ENCODE data around the gene POLR3K.
"Not testable (repeated sequence)": the region's sequence is repeated elsewhere in the genome, so short reads cannot be mapped to it uniquely, and the experiment has no call there.

POLR3K gene

GRCh38 chr16:42069-42457, 11.3 kb downstream of the POLR3K start:
- DNase-seq, result no peak

GRCh38 chr16:41439-42068, 11.9 kb downstream of the POLR3K start:
- no peak for DNase-seq

DNA sequence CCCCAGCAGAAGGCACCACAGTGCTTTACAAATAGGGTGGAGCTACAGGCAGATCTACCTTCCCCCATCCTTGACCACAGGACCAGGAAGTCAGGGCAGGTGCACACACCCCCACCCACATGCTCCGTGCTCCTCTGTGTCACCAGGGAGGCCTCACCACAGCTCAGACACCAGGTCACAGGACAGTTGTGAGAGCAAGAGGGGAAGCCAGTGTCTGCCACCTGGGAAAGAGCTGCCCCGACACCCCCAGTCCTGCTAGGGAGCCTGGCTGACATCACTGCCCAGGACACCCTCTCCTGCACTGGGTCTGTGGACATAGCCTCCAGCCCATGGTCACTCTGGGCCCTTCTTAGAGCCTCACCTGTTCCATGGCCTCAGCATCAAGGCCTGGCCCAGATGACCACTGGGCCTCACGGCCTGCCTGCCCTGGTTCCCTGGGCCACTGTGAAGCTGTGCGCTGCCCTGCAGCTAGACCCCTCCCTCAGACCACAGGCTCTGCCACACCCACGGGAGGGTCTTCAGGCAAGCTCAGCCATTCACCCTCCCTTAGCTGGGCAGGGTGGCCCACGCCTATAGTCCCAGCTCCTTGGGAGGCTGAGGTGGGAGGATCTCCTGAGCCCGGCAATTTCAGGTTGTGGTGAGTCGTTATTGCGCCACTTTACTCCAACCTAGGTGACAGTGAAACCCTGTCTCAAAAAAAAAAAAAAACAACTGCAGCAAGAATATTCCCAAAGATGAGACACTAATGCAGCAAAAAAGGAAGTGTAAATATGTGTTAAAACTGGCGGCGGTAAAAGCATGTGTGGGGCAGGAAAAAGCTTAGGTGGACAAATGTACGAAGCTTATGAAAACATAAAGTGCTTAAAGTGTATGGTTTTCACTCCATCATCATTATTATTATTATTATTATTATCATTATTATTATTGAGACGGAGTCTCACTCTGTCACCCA, 14.2 kb downstream of the POLR3K start:
- DNase-seq, result no peak

DNA sequence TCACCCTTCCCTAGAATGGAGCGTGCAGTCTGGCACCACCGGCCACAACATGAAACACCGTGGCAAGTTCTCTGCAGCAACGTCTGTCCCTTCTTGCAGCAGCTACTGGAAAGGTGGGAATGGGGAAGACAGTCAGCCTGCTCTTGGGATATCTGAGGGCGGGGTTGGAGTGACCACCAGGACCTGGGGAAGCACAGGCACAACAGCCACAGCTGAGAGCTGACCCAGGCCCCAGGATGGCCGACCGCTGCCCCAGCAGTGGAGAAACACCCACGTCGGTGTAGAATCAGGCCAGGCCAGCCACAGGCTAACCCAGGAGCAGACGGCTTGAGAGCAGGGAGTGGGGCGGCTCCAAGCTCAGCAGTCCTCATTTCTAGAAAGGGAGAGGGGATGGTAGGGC, 15.2 kb downstream of the POLR3K start:
- DNase-seq, result not testable (repeated sequence)

DNA sequence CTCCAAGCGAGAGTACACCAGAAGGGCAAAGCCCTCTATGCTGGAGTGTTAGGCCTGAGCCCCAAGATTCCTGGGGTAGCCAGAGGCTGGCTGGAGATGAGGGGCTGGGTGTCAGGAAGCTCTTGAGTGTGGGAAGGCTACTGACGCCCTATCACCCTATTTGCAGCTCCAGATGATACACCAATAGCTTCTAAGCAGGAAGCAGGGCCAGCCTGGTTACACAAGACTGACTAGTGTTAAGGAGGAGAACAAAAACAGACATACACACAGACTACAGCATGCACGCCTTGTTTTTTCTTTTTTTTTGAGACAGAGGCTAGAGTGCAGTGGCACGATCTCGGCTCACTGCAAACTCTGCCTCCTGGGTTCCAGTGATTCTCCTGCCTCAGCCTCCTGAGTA, 15.9 kb downstream of the POLR3K start:
- no peak for DNase-seq

DNA sequence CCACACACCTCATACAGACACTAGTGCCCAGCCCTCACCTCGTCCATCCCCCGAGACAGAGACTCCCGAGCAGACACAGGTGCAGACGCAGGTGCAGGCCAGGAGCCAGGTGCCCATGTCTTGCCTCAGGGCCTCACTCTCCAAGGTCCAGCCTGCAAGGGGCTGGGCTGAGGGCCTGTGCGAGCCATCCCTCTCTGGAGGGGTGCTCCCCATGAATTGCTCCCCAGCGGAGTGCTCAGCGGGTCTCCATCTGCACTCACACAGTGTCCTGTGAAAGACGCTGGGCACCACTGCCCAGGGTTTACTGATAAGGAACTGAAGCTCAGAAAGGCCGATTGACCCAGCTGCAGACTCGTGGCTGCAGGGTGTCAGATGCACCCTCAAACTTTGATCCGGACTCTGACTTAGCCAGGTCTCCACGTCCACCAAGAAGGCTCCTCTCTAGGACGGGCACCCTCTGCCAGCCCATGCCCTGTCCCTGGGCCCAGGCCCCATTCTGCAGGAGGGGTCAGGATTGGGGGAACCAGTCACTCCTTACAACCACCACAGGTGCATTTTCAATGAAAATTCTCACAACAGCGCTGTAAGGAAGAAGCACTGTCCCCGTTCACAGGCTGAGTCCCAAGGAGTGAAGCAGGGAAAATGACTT, 16.9 kb downstream of the POLR3K start:
- DNase-seq, result no peak

GRCh38 chr16:35678-36305, 17.6 kb downstream of the POLR3K start:
- DNase-seq, result no peak

DNA sequence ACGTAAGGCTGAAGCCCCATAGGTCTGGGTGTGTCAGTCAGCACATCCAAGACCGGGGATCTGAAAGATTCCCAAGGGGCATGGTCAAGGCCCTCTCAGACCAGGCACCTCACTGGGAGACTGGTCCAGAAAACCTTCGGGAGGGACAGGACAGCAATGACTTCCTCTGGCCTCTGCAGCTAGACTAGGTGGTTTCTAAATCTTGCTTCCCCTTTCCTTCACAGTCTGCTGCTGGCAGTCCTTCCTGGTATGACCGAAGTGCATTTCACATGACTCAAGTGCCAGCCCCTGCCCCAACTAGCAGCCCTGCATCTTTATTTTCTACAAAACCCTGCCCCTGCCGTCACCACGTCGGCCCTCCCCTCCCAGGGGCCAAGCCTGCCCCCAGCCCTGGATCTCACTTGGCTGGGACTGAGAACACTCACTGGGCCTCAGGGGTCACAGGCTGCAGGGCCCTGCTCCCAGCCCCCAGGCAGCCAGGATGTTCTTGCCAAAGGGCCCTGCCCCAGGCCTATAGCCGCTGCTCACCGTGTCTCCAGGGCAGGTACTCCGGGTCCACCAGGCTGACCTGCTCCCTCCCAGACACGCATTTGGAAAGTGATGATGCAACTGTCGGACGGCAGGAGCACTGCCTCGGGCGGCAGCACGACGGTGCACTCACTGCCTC, 18.3 kb downstream of the POLR3K start:
- no peak for DNase-seq

- no peak for DNase-seq
These were observed 18.8 kb downstream of the POLR3K start for GRCh38 chr16:34648-34987.

- DNase-seq, result no peak
These were observed 19.3 kb downstream of the POLR3K start for GRCh38 chr16:33877-34647.

- not testable (repeated sequence) for DNase-seq
These were observed 20.1 kb downstream of the POLR3K start for GRCh38 chr16:33154-33876.

- DNase-seq, result not testable (repeated sequence)
These were observed 22.8 kb downstream of the POLR3K start for GRCh38 chr16:30627-31026.

DNA sequence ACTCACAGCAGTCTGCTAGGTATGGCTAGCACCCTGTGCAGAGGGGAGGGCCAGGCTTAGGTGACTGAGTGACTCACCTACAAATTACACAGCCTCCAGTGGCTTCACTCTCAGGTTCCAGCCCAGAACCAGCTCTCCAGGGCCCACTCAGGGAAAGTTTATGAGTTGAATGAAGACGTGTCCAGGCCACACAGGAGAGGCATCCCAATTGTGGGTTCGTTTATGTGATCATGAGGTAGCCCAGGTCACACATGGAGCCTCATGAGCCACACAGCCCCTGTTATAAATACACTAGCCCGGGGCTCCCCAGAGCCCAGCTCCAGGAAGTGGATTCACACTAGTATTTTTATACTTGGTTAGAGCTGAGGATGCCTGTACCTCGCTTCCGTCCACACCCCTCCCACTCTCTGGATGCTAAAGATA, 27.5 kb downstream of the POLR3K start:
- DNase-seq, result not testable (repeated sequence)

DNA sequence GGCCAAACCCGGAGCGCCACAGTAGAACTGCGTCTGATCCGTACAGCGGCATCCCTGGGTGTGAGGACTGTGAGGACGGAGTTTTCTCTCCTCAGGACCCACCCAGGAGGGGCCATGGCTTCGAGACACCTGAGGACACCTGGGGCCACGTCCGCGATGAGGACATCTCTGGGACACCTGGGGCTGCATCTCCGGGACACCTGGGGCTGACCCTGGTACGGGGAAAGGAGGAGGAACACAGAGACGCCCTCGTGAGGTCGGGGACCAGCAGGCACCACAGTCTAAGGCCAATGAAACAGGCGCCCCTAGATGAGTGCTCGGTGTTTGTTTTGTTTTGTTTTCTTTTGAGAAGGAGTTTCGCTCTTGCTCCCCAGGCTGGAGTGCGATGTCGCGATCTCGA, 29.3 kb downstream of the POLR3K start:
- not testable (repeated sequence) for DNase-seq

GRCh38 chr16:20886-21285, 32.5 kb downstream of the POLR3K start:
- not testable (repeated sequence) for DNase-seq

DNA sequence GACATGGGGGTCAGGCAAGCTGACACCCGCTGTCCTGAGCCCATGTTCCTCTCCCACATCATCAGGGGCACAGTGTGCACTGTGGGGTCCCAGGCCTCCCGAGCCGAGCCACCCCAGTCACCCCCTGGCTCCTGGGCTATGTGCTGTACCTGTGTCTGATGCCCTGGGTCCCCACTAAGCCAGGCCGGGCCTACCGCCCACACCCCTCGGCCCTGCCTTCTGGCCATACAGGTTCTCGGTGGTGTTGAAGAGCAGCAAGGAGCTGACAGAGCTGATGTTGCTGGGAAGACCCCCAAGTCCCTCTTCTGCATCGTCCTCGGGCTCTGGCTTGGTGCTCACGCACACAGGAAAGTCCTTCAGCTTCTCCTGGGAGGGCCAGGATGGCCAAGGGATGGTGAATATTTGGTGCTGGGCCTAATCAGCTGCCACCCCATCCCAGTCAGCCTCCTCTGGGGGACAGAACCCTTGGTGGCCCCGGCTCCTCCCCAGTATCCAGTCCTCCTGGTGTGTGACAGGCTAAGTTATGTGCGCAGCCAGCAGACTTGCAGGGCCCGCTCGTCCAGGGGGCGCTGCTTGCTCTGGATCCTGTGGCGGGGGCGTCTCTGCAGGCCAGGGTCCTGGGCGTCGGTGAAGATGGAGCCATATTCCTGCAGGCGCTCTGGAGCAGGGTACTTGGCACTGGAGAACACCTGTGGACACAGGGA, 36.2 kb downstream of the POLR3K start:
- not testable (repeated sequence) for DNase-seq

DNA sequence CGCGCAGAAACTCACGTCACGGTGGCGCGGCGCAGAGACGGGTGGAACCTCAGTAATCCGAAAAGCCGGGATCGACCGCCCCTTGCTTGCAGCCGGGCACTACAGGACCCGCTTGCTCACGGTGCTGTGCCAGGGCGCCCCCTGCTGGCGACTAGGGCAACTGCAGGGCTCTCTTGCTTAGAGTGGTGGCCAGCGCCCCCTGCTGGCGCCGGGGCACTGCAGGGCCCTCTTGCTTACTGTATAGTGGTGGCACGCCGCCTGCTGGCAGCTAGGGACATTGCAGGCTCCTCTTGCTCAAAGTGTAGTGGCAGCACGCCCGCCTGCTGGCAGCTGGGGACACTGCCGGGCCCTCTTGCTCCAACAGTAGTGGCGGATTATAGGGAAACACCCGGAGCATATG, 42.6 kb downstream of the POLR3K start:
- peak; percentile 47 for DNase-seq

DNA sequence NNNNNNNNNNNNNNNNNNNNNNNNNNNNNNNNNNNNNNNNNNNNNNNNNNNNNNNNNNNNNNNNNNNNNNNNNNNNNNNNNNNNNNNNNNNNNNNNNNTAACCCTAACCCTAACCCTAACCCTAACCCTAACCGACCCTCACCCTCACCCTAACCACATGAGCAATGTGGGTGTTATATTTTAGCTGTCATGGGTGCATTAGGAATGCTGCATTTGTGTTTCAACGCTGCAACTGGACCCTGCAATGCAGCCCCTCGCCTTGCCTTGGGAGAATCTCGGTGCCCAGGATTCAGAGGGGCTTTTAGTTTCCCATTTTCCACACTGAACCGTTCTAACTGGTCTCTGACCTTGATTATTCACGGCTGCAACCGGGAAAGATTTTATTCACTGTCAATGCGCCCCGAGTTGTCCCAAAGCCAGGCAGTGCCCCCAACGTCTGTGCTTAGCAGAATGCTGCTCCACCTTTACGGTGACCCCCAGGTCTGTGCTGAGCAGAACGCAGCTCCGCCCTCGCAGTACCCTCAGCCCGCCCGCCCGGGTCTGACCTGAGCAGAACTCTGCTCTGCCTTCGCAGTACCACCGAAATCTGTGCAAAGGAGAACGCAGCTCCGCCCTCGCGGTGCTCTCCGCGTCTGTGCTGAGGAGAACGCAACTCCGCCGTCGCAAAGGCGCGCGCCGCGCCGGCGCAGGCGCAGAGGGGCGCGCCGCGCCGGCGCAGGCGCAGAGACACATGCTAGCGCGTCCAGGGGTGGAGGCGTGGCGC, 43.3 kb downstream of the POLR3K start:
- DNase-seq, result no peak

All from NCI-H1694 treated with DMSO at 0.1 percent for 48 hours (cell line).